Kidney (tissue), 14 donors: Measurements from ENCODE around the gene EMILIN1. TPM values are rescaled to one million over a fixed set of nuclear protein-coding genes. Genes with fewer than 3 reads are reported as not detected.

Experiments
- DNase-seq, 5 donors: peaks; one replicate each; pipeline ENCODE4 v3.0.0-alpha.2; 2013 to 2020
- FAIRE-seq: peaks from 2 replicates; lab custom pipeline; 2012; peaks lifted over from hg19 to GRCh38; lab: Jason Lieb, UNC
- H3K27ac ChIP-seq, 2 donors: one replicate each; pipeline ENCODE4 v1.7.0; 2013; ENCODE audit warnings: low read depth in 2 of 2, low read length in 2 of 2, inconsistent platforms in 1 of 2
- H3K27me3 ChIP-seq: one replicate; pipeline ENCODE4 v1.7.1; 2013; ENCODE audit warnings: low read length, inconsistent platforms; ENCODE audit not compliant: control insufficient read depth, insufficient read depth
- H3K36me3 ChIP-seq, 3 donors: one replicate each; pipeline versions ENCODE4 v1.7.0 to v1.7.1; 2013; ENCODE audit warnings: low read length in 3 of 3, control low read depth in 1 of 3, inconsistent platforms in 1 of 3; ENCODE audit not compliant: insufficient read depth in 3 of 3, control insufficient read depth in 2 of 3
- H3K4me1 ChIP-seq, 3 donors: one replicate each; pipeline versions ENCODE4 v1.7.0 to v1.7.1; 2013; ENCODE audit warnings: low read length in 3 of 3, inconsistent platforms in 1 of 3, low read depth in 1 of 3; ENCODE audit not compliant: control insufficient read depth in 2 of 3, insufficient read depth in 2 of 3
- H3K4me3 ChIP-seq, 3 donors: one replicate each; pipeline versions ENCODE4 v1.7.0 to v1.8.1; 2013; ENCODE audit warnings: low read length in 3 of 3, control low read depth in 1 of 3, inconsistent platforms in 1 of 3
- H3K9ac ChIP-seq, 3 donors: one replicate each; pipeline versions ENCODE4 v1.7.0 to v1.7.1; 2013; ENCODE audit warnings: low read length in 3 of 3, control low read depth in 1 of 3, inconsistent platforms in 1 of 3
- H3K9me3 ChIP-seq, 3 donors: one replicate each; pipeline versions ENCODE4 v1.7.0 to v1.7.1; 2013; ENCODE audit warnings: low read length in 3 of 3, control low read depth in 1 of 3, inconsistent platforms in 1 of 3; ENCODE audit not compliant: control insufficient read depth in 2 of 3, insufficient read depth in 1 of 3
- intact Hi-C: fragments of 100-400 bp; cut with DNase I; formaldehyde crosslinking; loops from one replicate; pipeline ENCODE4 v1.11.1; 2022
- polyA plus RNA-seq: library from polyadenylated mRNA; stranded (reverse); fragments of 350-450 nt; fragmentation: Illumina TruSeq; extraction: RNeasy Lipid Tissue Mini Kit (QIAGEN cat#74804); gene quantifications from one replicate; pipeline ENCODE4 v1.2.3, GENCODE V29; 2014; ENCODE audit warnings: low read depth, low replicate concordance; ENCODE audit not compliant: insufficient read depth
- total RNA-seq: library from RNA; stranded (reverse); fragmentation: NEBNext Ultra II Directional; extraction: Animal tissue kit (Norgen Biotek cat#: 25700); gene quantifications from one replicate; pipeline ENCODE4 v1.2.1, GENCODE V29; 2021
- TF ChIP-seq, protein P1 (sequence below): IDR thresholded peaks from 3 replicates; pipeline ENCODE4 v1.5.1; 2012; ENCODE audit warnings: mild to moderate bottlenecking, moderate library complexity, borderline replicate concordance; ENCODE audit not compliant: insufficient read depth; ENCODE audit errors: extremely low read depth
- donor health status: control.
- donor health status: control.
- donor health status: control.
- donor health status: control.
- donor health status: control.
- donor health status: DM: yes; HTN: yes; CAD: no.
- donor health status: Normal renal cell carcinoma (clear cell type).

EMILIN1 gene
- total and polyA plus RNA-seq, 2 donors from 2014 or later, result 32.1 to 75.2 TPM

DNA sequence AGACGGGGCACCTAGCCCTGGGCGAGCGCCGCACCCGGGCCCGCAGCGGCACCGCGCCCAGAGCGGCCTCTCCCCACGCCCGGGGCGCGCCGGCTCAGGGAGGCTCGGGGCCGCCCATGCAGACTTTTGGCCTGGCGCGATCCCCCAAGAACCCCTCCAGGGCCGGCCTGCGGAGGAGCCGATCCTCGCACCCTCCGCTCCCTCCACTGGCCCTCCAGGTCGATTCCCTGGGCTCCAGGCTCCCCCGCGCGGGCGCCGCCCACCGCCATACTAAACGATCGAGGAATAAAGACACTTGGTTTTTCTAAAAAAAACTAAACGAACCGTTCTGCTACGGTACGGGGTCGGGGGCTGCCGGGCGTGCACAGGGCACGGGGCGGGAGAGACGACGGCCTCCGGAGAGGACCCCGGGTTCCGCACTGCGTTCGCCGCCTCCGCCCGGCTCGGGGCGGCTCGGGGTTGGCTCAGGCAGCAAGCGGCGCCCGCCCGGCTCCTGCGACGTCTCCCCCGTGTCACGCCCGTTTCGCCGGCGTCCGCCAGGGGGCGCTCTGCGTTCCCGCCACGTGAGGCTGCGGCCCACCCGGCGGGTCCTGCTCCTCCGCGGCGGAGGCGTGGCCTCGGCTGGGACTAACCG is 7.8 kb downstream of the EMILIN1 start:
- FAIRE-seq, result no peak
- no peaks in the 10 kb centered on the region for H3K36me3 ChIP-seq
- peak overlapping the region in 2 of 3 donors; percentile 58 to 67 for H3K4me3 ChIP-seq
- H3K27ac ChIP-seq, result peak overlapping the region; percentile 67 to 85
- peaks cover 0 to 13% (median 5%) of the 10 kb centered on the region in 3 donors for H3K4me1 ChIP-seq
- no peaks in the 10 kb centered on the region for H3K9me3 ChIP-seq
- TF ChIP-seq, protein P1, sequence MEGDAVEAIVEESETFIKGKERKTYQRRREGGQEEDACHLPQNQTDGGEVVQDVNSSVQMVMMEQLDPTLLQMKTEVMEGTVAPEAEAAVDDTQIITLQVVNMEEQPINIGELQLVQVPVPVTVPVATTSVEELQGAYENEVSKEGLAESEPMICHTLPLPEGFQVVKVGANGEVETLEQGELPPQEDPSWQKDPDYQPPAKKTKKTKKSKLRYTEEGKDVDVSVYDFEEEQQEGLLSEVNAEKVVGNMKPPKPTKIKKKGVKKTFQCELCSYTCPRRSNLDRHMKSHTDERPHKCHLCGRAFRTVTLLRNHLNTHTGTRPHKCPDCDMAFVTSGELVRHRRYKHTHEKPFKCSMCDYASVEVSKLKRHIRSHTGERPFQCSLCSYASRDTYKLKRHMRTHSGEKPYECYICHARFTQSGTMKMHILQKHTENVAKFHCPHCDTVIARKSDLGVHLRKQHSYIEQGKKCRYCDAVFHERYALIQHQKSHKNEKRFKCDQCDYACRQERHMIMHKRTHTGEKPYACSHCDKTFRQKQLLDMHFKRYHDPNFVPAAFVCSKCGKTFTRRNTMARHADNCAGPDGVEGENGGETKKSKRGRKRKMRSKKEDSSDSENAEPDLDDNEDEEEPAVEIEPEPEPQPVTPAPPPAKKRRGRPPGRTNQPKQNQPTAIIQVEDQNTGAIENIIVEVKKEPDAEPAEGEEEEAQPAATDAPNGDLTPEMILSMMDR, result peak; percentile 94
- peak overlapping the region in 2 of 3 donors; percentile 8 to 34 for H3K9ac ChIP-seq
- intact Hi-C loops, result no loop called here
- H3K27me3 ChIP-seq, result no peaks in the 10 kb centered on the region
- DNase-seq, result peak; percentile 96 to 98 (median 97)

DNA sequence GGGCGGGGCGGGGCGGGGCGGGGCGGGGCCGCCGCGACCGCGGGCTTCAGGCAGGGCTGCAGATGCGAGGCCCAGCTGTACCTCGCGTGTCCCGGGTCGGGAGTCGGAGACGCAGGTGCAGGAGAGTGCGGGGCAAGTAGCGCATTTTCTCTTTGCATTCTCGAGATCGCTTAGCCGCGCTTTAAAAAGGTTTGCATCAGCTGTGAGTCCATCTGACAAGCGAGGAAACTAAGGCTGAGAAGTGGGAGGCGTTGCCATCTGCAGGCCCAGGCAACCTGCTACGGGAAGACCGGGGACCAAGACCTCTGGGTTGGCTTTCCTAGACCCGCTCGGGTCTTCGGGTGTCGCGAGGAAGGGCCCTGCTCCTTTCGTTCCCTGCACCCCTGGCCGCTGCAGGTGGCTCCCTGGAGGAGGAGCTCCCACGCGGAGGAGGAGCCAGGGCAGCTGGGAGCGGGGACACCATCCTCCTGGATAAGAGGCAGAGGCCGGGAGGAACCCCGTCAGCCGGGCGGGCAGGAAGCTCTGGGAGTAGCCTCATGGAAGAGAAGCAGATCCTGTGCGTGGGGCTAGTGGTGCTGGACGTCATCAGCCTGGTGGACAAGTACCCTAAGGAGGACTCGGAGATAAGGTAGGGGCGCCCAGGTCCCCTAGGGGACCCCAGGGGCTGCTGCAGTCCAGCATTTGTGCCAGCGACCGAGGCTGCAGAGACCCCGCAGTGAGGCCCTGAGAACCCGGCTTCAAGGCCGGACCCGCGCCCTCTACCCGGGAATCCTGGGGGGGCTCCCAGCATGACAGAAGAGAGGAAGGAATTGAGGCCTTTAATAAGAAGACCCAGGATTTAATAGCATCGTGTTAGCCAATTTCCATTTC is 8.5 kb downstream of the EMILIN1 start, which contains the start of gene KHK:
Gene KHK, plus strand, starts transcription at position 49 of the 870 bp plus-strand sequence. Its CDS starts 488 bp downstream, at position 537.
- Histone ChIP-seq H3K4me1 (peaks cover 0 to 7% (median 5%) of the 10 kb centered on the region in 3 donors), H3K36me3 (no peaks in the 10 kb centered on the region), H3K27ac (peak within 1 kb of the TSS; percentile 67 to 85), H3K27me3 (no peaks in the 10 kb centered on the region), H3K9me3 (no peaks in the 10 kb centered on the region), H3K9ac (peak within 1 kb of the TSS; percentile 8 to 42 (median 34)), H3K4me3 (peak within 1 kb of the TSS; percentile 58 to 92 (median 68))
- intact Hi-C loops, result no loop called here
- DNase-seq (peak in 4 of 5 donors; percentile 51 to 89 (median 76)), FAIRE-seq (no peak)
- TF ChIP-seq, protein P1, result no peak

DNA sequence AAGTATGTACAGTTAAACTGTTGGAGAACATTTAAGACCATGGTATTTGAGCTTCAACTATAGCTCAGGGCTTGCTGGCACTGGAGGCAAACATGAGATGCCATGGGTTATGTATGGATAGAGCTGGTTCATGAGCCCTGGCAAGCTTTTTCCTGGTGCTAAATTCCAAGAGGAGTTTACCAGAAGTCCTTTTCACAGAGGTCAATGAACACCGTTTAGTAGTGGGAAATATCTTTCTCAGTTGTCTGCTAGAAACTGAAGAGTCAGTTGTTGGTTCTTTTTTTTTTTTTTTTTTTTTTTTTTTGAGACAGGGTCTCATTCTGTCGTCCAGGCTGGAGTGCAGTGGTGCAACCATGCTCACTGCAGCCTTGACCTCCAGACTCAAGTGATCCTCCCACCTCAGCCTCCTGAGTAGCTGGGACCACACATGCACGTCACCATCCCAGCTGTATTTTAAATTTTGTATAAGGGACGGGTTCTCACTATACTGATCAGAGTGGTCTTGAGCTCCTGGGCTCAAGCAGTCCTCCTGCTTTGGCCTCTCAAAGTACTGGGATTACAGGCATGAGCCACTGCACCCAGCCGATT is 9.5 kb downstream of the EMILIN1 start:
- H3K9ac ChIP-seq, result peak overlapping the region in 1 of 3 donors; percentile 13
- DNase-seq, result peak in 2 of 5 donors; percentile 23 to 29
- no peak overlapping the region for H3K27ac ChIP-seq
- no peaks in the 10 kb centered on the region for H3K27me3 ChIP-seq
- TF ChIP-seq, protein P1, result no peak
- intact Hi-C loops, result no loop called here
- no peaks in the 10 kb centered on the region for H3K9me3 ChIP-seq
- H3K36me3 ChIP-seq, result no peaks in the 10 kb centered on the region
- FAIRE-seq, result no peak
- H3K4me3 ChIP-seq, result peak overlapping the region; percentile 18 to 92 (median 55)
- peaks cover 0 to 14% (median 5%) of the 10 kb centered on the region in 3 donors for H3K4me1 ChIP-seq
